GM23338 (cell line): ENCODE measurements around the gene CTSG. TPM values are rescaled to one million over a fixed set of nuclear protein-coding genes. Genes with fewer than 3 reads are reported as not detected.

Experiments used
- ATAC-seq: fragments of 200-7000 bp; cut with Tn5 transposase; 3 replicates; pipeline ENCODE4 v1.9.1; 2020
- DNase-seq: peaks from one replicate; pipeline ENCODE4 v3.0.0-alpha.2; 2015; ENCODE audit warnings: low spot score
- H2AFZ ChIP-seq: fragments of 200-600 bp; sonication (generic); 2 replicates; pipeline ENCODE4 v1.8.0; 2016; ENCODE audit warnings: antibody characterized with exemption, mild to moderate bottlenecking, moderate library complexity
- H3F3A ChIP-seq: fragments of 200-600 bp; sonication (generic); replicated peaks from 2 replicates; pipeline ENCODE4 v1.8.0; 2017; ENCODE audit warnings: antibody characterized with exemption, mixed run types, low read depth
- H3K27ac ChIP-seq: fragments of 200-600 bp; sonication (generic); 2 replicates; pipeline ENCODE4 v1.6.1; 2016; ENCODE audit warnings: low read depth
- H3K27me3 ChIP-seq: fragments of 200-600 bp; sonication (generic); 2 replicates; pipeline ENCODE4 v1.8.0; 2016; ENCODE audit warnings: mild to moderate bottlenecking, mixed run types, moderate library complexity; ENCODE audit not compliant: insufficient read depth
- H3K36me3 ChIP-seq: fragments of 200-600 bp; sonication (generic); 2 replicates; pipeline ENCODE4 v1.8.0; 2016; ENCODE audit warnings: mild to moderate bottlenecking; ENCODE audit not compliant: insufficient read depth
- H3K4me1 ChIP-seq: fragments of 200-600 bp; sonication (generic); 2 replicates; pipeline ENCODE4 v1.8.0; 2016; ENCODE audit warnings: mild to moderate bottlenecking, moderate library complexity; ENCODE audit not compliant: insufficient read depth
- H3K4me2 ChIP-seq: fragments of 200-600 bp; sonication (generic); 2 replicates; pipeline ENCODE4 v1.7.1; 2017; ENCODE audit warnings: mixed run types
- H3K4me3 ChIP-seq: fragments of 200-600 bp; sonication (generic); 2 replicates; pipeline ENCODE4 v1.6.1; 2016; ENCODE audit warnings: mixed run types
- H3K79me2 ChIP-seq: fragments of 200-600 bp; sonication (generic); replicated peaks from 2 replicates; pipeline ENCODE4 v1.8.0; 2017; ENCODE audit warnings: mild to moderate bottlenecking; ENCODE audit not compliant: insufficient read depth
- H3K9me2 ChIP-seq: fragments of 200-600 bp; sonication (generic); 2 replicates; pipeline ENCODE4 v1.8.0; 2017; ENCODE audit not compliant: insufficient read depth
- H4K20me1 ChIP-seq: fragments of 200-600 bp; sonication (generic); replicated peaks from 2 replicates; pipeline ENCODE4 v1.8.0; 2017; ENCODE audit warnings: mild to moderate bottlenecking; ENCODE audit not compliant: insufficient read depth
- H3K27ac Mint-ChIP-seq: 2 replicates; pipeline ENCODE4 v1.8.0; 2020; ENCODE audit warnings: inconsistent platforms, mild to moderate bottlenecking, moderate library complexity, mixed read lengths
- H3K27me3 Mint-ChIP-seq: 3 replicates; pipeline ENCODE4 v1.8.0; 2022; ENCODE audit warnings: low read depth, mild to moderate bottlenecking, moderate library complexity, mixed read lengths, inconsistent platforms; ENCODE audit not compliant: insufficient read depth, poor library complexity
- H3K36me3 Mint-ChIP-seq: 3 replicates; pipeline ENCODE4 v1.8.0; 2021; ENCODE audit warnings: low read depth, mild to moderate bottlenecking, inconsistent platforms, moderate library complexity, mixed read lengths
- H3K4me1 Mint-ChIP-seq: 3 replicates; pipeline ENCODE4 v1.8.0; 2020; ENCODE audit warnings: mild to moderate bottlenecking, inconsistent platforms, mixed read lengths
- H3K4me3 Mint-ChIP-seq: 3 replicates; pipeline ENCODE4 v1.8.0; 2021; ENCODE audit warnings: moderate library complexity, mild to moderate bottlenecking, inconsistent platforms, mixed read lengths
- H3K9me3 Mint-ChIP-seq: 3 replicates; pipeline ENCODE4 v1.8.0; 2020; ENCODE audit warnings: moderate library complexity, mild to moderate bottlenecking, inconsistent platforms, mixed read lengths
- CREB1 ChIP-seq: fragments of 250-450 bp; sonication (Bioruptor Pico); IDR thresholded peaks from 2 replicates; pipeline ENCODE4 v1.5.0; 2020; ENCODE audit warnings: low read depth, mild to moderate bottlenecking, moderate library complexity
- EZH2 ChIP-seq: fragments of 200-600 bp; sonication (generic); IDR thresholded peaks from one replicate; pipeline ENCODE4 v1.8.0; 2017; ENCODE audit warnings: antibody characterized with exemption, mild to moderate bottlenecking, low read depth; ENCODE audit not compliant: unreplicated experiment
- EZH2phosphoT487 ChIP-seq: fragments of 200-600 bp; sonication (generic); IDR thresholded peaks from one replicate; pipeline ENCODE4 v1.8.1; 2018; ENCODE audit warnings: antibody characterized with exemption; ENCODE audit not compliant: unreplicated experiment
- JUNB ChIP-seq: IDR thresholded peaks from one replicate; pipeline ENCODE4 v1.6.1; 2016; ENCODE audit warnings: antibody characterized with exemption; ENCODE audit not compliant: unreplicated experiment
- POLR2AphosphoS5 ChIP-seq: IDR thresholded peaks from 2 replicates; pipeline ENCODE4 v1.6.1; 2016; ENCODE audit warnings: antibody characterized with exemption, low read depth
- STAT1 ChIP-seq: IDR thresholded peaks from one replicate; pipeline ENCODE4 v1.6.1; 2016; ENCODE audit warnings: antibody characterized with exemption; ENCODE audit not compliant: unreplicated experiment
- ZNF114 ChIP-seq: fragments of 250-450 bp; sonication (Bioruptor Pico); IDR thresholded peaks from 2 replicates; pipeline ENCODE4 v1.5.0; 2020; ENCODE audit warnings: mild to moderate bottlenecking, moderate library complexity
- ZNF331 ChIP-seq: fragments of 250-450 bp; sonication (Bioruptor Pico); IDR thresholded peaks from 2 replicates; pipeline ENCODE4 v1.5.0; 2020; ENCODE audit warnings: low read depth, mild to moderate bottlenecking, moderate library complexity
- ZNF462 ChIP-seq: fragments of 250-450 bp; sonication (Bioruptor Pico); IDR thresholded peaks from 2 replicates; pipeline ENCODE4 v1.5.0; 2020; ENCODE audit warnings: mild to moderate bottlenecking, moderate library complexity
- polyA plus RNA-seq: library from polyadenylated mRNA; unstranded; fragments of >200 nt; fragmentation: Nextera tagmentation; extraction: Ambion mirVana; gene quantifications from 2 replicates; pipeline ENCODE4 v1.2.1, GENCODE V29; 2016
- total RNA-seq: library from RNA; depleted of rRNA; stranded (reverse); fragments of >200 nt; shearing (Covaris generic); gene quantifications from 2 replicates; pipeline ENCODE4 v1.2.3, GENCODE V29; 2014

The CTSG gene
- total and polyA plus RNA-seq, 2 experiments from 2014 or later: not detected

GRCh38 chr14:24578558-24578957 lies 2.5 kb upstream of the CTSG start (continued):
- TF ChIP-seq ZNF462 (CRISPR knock-in tag) (no peak), EZH2 (no peak), STAT1 (no peak)

GRCh38 chr14:24576771-24577170 lies 721 bp upstream of the CTSG start:
- Histone ChIP-seq H3K4me1 (no peaks in the 10 kb centered on the region; the same call in 1 of the 2 replicates), H3K9me2 (no peaks in the 10 kb centered on the region), H3K27me3 (no peaks in the 10 kb centered on the region), H3K4me2 (no peak overlapping the region), H3K36me3 (no peaks in the 10 kb centered on the region), H4K20me1 (no peaks in the 10 kb centered on the region), H3K4me3 (no peak overlapping the region), H2AFZ (no peak overlapping the region; the same call in 1 of the 2 replicates), H3F3A (no peaks in the 10 kb centered on the region), H3K79me2 (no peaks in the 10 kb centered on the region), H3K27ac (no peak overlapping the region)
- H3K4me1 Mint-ChIP-seq: peaks cover 3% of the 10 kb centered on the region; the same call in 1 of the 3 replicates
- H3K4me3 Mint-ChIP-seq: no peak overlapping the region
- H3K36me3 Mint-ChIP-seq: no peaks in the 10 kb centered on the region
- no peaks in the 10 kb centered on the region for H3K9me3 Mint-ChIP-seq
- H3K27me3 Mint-ChIP-seq: no peaks in the 10 kb centered on the region
- H3K27ac Mint-ChIP-seq: no peak overlapping the region
- no peak for DNase-seq
- ATAC-seq: no peak
- TF ChIP-seq JUNB: no peak
- no peak for TF ChIP-seq ZNF462 (CRISPR knock-in tag)
- no peak for TF ChIP-seq ZNF114 (CRISPR knock-in tag)
- no peak for TF ChIP-seq CREB1 (CRISPR knock-in tag)
- no peak for TF ChIP-seq EZH2phosphoT487
- no peak for TF ChIP-seq STAT1
- no peak for TF ChIP-seq POLR2AphosphoS5
- TF ChIP-seq ZNF331 (CRISPR knock-in tag): no peak
